ENCODE data around the gene C14orf180. TPM values are rescaled to one million over a fixed set of nuclear protein-coding genes. Genes with fewer than 3 reads are reported as not detected.

The C14orf180 gene
- total RNA-seq, 1 experiment from 2014 or later = not detected

DNA sequence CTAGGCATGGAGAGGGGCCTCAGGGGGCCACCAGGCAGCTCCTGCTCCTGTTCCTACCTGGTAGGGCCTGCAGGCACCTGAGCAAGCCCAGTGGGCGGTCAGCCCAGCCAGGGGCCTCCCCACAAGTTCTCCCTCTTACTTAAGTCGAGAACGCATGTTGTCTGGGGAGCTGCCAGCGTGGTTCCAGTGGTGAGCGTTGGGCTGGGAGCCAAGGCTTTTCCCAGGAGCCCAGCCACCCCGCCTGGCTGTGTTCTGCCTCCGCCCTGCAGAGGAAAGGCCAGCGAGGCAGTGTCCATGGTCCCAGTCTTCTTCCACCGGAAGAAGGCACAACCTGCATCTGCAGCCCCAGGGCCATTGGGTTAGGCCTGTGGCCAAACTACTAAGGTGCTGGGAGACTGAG is 1.4 kb downstream of the C14orf180 start:
- Histone ChIP-seq H3K4me1 (ENCODE audit: insufficient read depth, low read length) (no peaks in the 10 kb centered on the region), H3K9me3 (ENCODE audit: low read length) (no peaks in the 10 kb centered on the region), H3K27ac (ENCODE audit: low read length) (no peak overlapping the region), H3F3A (ENCODE audit: low read length, unreplicated experiment) (no peaks in the 10 kb centered on the region), H4K20me1 (ENCODE audit: low read length) (no peaks in the 10 kb centered on the region), H3K4me3 (ENCODE audit: low read length) (no peak overlapping the region), H3K36me3 (ENCODE audit: low read depth, low read length) (no peaks in the 10 kb centered on the region), H3K9ac (ENCODE audit: low read length) (no peak overlapping the region), H3K79me2 (ENCODE audit: low read length) (no peaks in the 10 kb centered on the region), H2AFZ (ENCODE audit: low read length) (no peak overlapping the region), H3K9me2 (replicated peaks; ENCODE audit: low read length) (no peaks in the 10 kb centered on the region), H3K4me2 (ENCODE audit: low read length) (no peak overlapping the region), H3K27me3 (ENCODE audit: low read length) (peaks cover 48% of the 10 kb centered on the region)
- ChIA-PET CTCF (interaction anchor here (1.1 kb wide), 1 partner anchor 17 kb away, joined by 3 read pairs; no protein-coding TSS in a partner anchor), POLR2A (ENCODE audit: unreplicated experiment) (no interaction called here)
- DNase-seq = no peak
- no peak for ATAC-seq
- no TSS peak for BruUV-seq (replicated peaks)
- intact Hi-C loops (cut with micrococcal nuclease) = no loop called here
- TF ChIP-seq EZH2phosphoT487 (IDR thresholded peaks at IDR 0.05; ENCODE audit: borderline replicate concordance, low read length) (no peak), EZH2 (IDR thresholded peaks at IDR 0.05; ENCODE audit: low read length, unreplicated experiment) (no peak), CTCF (conservative IDR thresholded peaks at IDR 0.05; ENCODE audit: low read depth, low read length) (no peak)

GRCh38 chr14:104581521-104581920 is 2.0 kb downstream of the C14orf180 start:
- H3K9me3 ChIP-seq (ENCODE audit: low read length) = no peaks in the 10 kb centered on the region
- ChIA-PET POLR2A (ENCODE audit: unreplicated experiment) (no interaction called here), CTCF (no interaction called here)
- no peak overlapping the region for H2AFZ ChIP-seq (ENCODE audit: low read length)
- intact Hi-C loops (cut with micrococcal nuclease) = no loop called here
- no peaks in the 10 kb centered on the region for H3K9me2 ChIP-seq (replicated peaks; ENCODE audit: low read length)
- H3K27me3 ChIP-seq (ENCODE audit: low read length) = peaks cover 48% of the 10 kb centered on the region
- no peak overlapping the region for H3K9ac ChIP-seq (ENCODE audit: low read length)
- no peaks in the 10 kb centered on the region for H3K4me1 ChIP-seq (ENCODE audit: insufficient read depth, low read length)
- H3F3A ChIP-seq (ENCODE audit: low read length, unreplicated experiment) = no peaks in the 10 kb centered on the region
- DNase-seq (no peak), ATAC-seq (no peak)
- no peaks in the 10 kb centered on the region for H4K20me1 ChIP-seq (ENCODE audit: low read length)
- no peak for TF ChIP-seq CTCF (conservative IDR thresholded peaks at IDR 0.05; ENCODE audit: low read depth, low read length)
- TF ChIP-seq EZH2 (IDR thresholded peaks at IDR 0.05; ENCODE audit: low read length, unreplicated experiment) = no peak
- no peak for TF ChIP-seq EZH2phosphoT487 (IDR thresholded peaks at IDR 0.05; ENCODE audit: borderline replicate concordance, low read length)
- H3K27ac ChIP-seq (ENCODE audit: low read length) = no peak overlapping the region
- H3K79me2 ChIP-seq (ENCODE audit: low read length) = no peaks in the 10 kb centered on the region
- no peak overlapping the region for H3K4me3 ChIP-seq (ENCODE audit: low read length)
- H3K4me2 ChIP-seq (ENCODE audit: low read length) = no peak overlapping the region
- BruUV-seq (replicated peaks) = no TSS peak
- no peaks in the 10 kb centered on the region for H3K36me3 ChIP-seq (ENCODE audit: low read depth, low read length)

- Histone ChIP-seq H3K9me3 (ENCODE audit: low read length) (no peaks in the 10 kb centered on the region), H3K4me2 (ENCODE audit: low read length) (no peak overlapping the region), H3K36me3 (ENCODE audit: low read depth, low read length) (no peaks in the 10 kb centered on the region), H3K9me2 (replicated peaks; ENCODE audit: low read length) (no peaks in the 10 kb centered on the region), H3F3A (ENCODE audit: low read length, unreplicated experiment) (no peaks in the 10 kb centered on the region), H2AFZ (ENCODE audit: low read length) (no peak overlapping the region), H3K9ac (ENCODE audit: low read length) (no peak overlapping the region), H3K4me1 (ENCODE audit: insufficient read depth, low read length) (no peaks in the 10 kb centered on the region), H3K27ac (ENCODE audit: low read length) (no peak overlapping the region), H3K4me3 (ENCODE audit: low read length) (no peak overlapping the region), H3K79me2 (ENCODE audit: low read length) (no peaks in the 10 kb centered on the region), H3K27me3 (ENCODE audit: low read length) (peaks cover 48% of the 10 kb centered on the region), H4K20me1 (ENCODE audit: low read length) (no peaks in the 10 kb centered on the region)
- DNase-seq = no peak
- CTCF ChIA-PET = no interaction called here
- intact Hi-C loops (cut with micrococcal nuclease) = no loop called here
- ATAC-seq = no peak
- BruUV-seq (replicated peaks) = no TSS peak
- POLR2A ChIA-PET (ENCODE audit: unreplicated experiment) = no interaction called here
- TF ChIP-seq EZH2 (IDR thresholded peaks at IDR 0.05; ENCODE audit: low read length, unreplicated experiment) (no peak), EZH2phosphoT487 (IDR thresholded peaks at IDR 0.05; ENCODE audit: borderline replicate concordance, low read length) (no peak), CTCF (conservative IDR thresholded peaks at IDR 0.05; ENCODE audit: low read depth, low read length) (no peak)
Observed at GRCh38 chr14:104582005-104582404, 2.4 kb downstream of the C14orf180 start.
